GM06990 (cell line): ENCODE measurements around the gene CYP1A2.

Source experiments
- DNase-seq: peaks from one replicate; pipeline ENCODE4 v3.0.0-alpha.2; 2011; ENCODE audit not compliant: insufficient read length; ENCODE audit errors: extremely low read depth
- H3K27me3 ChIP-seq: replicated peaks from 2 replicates; pipeline ENCODE4 v1.6.0; 2011; ENCODE audit warnings: low read length; ENCODE audit not compliant: control insufficient read depth, insufficient read depth
- H3K36me3 ChIP-seq: 2 replicates; pipeline ENCODE4 v1.5.1; 2011; ENCODE audit warnings: low read length; ENCODE audit not compliant: control insufficient read depth, insufficient read depth
- H3K4me3 ChIP-seq: replicated peaks from 2 replicates; pipeline ENCODE4 v1.5.1; 2011; ENCODE audit warnings: low read depth, mild to moderate bottlenecking, control low read depth, low read length
- TF ChIP-seq, protein P1 (sequence below): IDR thresholded peaks from 2 replicates; pipeline ENCODE4 v1.5.1; 2011; ENCODE audit warnings: low read length, control low read depth, mild to moderate bottlenecking, inconsistent platforms; ENCODE audit not compliant: insufficient read depth, poor library complexity, severe bottlenecking

The CYP1A2 gene

DNA sequence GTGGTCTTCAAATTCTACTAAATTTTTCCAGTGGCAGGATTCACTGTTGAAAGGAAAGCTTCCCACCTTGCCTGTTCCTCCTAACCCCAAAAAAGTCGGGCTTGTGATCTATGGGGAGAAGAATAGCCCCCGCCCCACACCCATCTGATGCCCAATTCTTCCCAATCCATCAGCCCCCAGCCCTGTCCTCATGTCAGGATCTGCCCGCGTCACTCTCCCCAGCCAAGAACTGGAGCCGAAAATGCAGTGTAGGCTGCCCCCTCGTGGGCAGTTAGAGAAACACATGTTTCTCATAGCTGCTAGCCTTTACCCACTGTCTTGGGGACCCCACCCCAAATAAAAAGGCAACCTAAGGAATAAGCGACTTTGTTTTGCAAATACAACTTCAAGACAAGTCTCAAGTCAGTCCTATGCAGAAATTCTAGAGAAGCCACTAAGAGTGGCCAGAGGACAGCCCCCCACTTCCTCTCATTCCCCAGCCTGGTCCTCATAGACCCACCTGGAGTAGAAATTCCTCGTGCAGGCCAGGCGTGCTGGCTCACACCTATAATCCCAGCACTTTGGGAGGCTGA, 20.2 kb downstream of the CYP1A2 start:
- H3K36me3 ChIP-seq = no peaks in the 10 kb centered on the region
- no peak for DNase-seq
- no peak overlapping the region for H3K4me3 ChIP-seq
- TF ChIP-seq, protein P1, sequence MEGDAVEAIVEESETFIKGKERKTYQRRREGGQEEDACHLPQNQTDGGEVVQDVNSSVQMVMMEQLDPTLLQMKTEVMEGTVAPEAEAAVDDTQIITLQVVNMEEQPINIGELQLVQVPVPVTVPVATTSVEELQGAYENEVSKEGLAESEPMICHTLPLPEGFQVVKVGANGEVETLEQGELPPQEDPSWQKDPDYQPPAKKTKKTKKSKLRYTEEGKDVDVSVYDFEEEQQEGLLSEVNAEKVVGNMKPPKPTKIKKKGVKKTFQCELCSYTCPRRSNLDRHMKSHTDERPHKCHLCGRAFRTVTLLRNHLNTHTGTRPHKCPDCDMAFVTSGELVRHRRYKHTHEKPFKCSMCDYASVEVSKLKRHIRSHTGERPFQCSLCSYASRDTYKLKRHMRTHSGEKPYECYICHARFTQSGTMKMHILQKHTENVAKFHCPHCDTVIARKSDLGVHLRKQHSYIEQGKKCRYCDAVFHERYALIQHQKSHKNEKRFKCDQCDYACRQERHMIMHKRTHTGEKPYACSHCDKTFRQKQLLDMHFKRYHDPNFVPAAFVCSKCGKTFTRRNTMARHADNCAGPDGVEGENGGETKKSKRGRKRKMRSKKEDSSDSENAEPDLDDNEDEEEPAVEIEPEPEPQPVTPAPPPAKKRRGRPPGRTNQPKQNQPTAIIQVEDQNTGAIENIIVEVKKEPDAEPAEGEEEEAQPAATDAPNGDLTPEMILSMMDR = peak; percentile 74
- no peaks in the 10 kb centered on the region; the same call in 1 of the 2 replicates for H3K27me3 ChIP-seq

DNA sequence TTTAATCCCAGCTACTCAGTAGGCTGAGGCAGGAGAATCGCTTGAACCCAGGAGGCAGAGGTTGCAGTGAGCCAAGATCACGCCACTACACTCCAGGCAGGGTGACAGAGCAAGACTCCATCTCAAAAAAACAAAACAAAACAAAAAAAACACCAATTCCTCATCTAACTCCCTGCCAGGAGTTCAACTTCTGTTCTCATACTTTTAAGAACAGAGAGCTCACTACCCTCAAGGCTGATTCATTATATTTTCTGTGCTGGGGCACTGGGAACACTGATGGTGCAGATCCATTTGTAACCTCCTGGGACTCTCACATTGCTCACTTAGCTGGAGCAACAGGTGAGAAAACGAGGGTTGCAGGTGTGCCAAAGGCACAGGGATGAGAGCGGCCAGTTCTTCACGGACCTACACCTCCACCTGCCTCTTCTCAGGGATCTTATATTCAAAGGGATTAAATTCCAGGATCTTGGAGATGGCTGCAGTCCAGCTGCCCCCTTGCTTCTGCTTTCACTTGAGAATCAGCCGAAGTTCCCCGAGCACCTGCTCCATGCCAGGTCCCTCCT, 20.9 kb downstream of the CYP1A2 start:
- H3K4me3 ChIP-seq = no peak overlapping the region
- H3K36me3 ChIP-seq = no peaks in the 10 kb centered on the region
- no peak for DNase-seq
- TF ChIP-seq, protein P1 = no peak
- no peaks in the 10 kb centered on the region; the same call in 1 of the 2 replicates for H3K27me3 ChIP-seq

DNA sequence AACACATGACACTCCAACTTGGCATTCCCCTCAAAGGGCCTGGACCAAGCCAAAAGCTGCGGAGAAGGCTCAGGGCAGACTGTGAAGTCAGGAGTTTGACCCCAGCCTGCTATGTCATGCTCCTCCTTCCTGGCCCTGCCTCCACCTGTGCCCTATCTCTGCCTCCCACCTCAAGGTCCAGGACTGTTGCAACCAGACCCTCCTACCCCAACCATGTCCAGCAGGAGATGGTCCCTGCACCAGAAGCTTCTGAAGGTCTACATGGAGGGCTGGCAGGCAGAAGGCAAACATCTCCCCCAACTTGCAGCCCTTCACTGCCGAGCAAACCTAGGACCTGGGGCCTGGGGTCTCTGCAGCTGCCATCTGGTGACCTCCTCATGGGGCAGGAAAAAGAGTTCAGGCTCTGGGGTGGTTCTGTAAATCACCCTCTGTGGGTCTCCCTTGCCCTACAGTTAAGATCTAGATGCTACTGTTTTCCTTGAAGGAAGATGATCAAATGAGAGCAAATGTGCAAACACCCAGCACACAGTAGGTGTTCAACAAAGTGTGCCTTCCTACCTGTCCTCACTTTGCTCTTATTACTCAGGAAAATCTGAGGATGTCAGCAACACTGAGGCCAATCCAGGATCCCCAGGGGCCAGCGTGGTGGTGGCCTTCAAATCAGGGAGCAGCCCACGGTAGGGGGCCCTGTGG, 21.7 kb downstream of the CYP1A2 start:
- Histone ChIP-seq H3K36me3 (no peaks in the 10 kb centered on the region), H3K27me3 (no peaks in the 10 kb centered on the region; the same call in 1 of the 2 replicates), H3K4me3 (no peak overlapping the region)
- DNase-seq = no peak
- TF ChIP-seq, protein P1 = no peak

DNA sequence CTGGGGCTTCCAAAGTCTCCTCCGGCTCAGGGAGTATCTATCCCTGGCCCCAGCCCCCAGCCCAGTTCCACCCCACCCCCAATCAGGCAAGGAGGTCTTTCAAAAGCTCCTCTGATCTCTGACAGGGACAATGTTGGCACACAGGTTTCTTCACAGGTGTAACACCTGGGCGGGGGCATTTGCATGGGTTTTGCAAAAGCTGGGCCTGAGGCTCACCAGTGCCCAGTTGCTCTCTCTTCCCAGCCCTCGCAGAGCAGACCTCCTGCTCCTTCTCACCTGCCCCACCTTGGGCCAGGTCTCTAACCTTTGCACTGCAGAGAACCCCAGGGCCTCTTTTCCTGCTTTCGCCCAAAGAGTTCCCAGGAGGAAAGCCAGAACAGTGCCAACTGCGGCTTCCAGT, 24.7 kb downstream of the CYP1A2 start:
- Histone ChIP-seq H3K4me3 (no peak overlapping the region), H3K27me3 (no peaks in the 10 kb centered on the region), H3K36me3 (no peaks in the 10 kb centered on the region)
- no peak for DNase-seq
- TF ChIP-seq, protein P1 = no peak

DNA sequence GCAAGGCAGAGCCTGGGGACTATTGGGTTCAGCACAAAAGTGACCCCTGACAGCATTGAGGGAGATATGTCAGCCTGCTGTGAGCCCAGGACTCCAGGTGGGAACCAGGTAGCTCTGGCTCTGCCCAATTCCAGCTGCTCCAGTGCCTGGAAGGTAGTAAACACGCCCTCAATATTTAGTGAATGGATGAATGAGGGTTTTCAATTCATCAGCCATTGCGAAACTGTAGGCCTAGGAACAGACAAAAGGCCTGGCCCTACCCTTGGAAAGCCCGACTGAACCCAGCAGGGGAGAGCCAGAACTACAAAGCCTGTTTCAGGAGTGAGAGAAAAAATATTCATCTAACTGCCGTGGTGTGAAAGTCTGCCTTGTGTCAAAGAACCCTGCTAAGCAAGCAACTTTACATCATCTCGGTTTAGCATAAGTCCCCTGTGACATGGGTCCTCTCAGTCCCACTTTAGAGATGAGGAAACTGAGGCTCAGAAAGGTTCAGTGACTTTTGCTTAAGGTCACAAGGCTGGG, 25.1 kb downstream of the CYP1A2 start:
- no peaks in the 10 kb centered on the region for H3K36me3 ChIP-seq
- H3K4me3 ChIP-seq = no peak overlapping the region
- TF ChIP-seq, protein P1 = no peak
- no peak for DNase-seq
- H3K27me3 ChIP-seq = no peaks in the 10 kb centered on the region
